ENCODE results near the gene MIDN.

DNA sequence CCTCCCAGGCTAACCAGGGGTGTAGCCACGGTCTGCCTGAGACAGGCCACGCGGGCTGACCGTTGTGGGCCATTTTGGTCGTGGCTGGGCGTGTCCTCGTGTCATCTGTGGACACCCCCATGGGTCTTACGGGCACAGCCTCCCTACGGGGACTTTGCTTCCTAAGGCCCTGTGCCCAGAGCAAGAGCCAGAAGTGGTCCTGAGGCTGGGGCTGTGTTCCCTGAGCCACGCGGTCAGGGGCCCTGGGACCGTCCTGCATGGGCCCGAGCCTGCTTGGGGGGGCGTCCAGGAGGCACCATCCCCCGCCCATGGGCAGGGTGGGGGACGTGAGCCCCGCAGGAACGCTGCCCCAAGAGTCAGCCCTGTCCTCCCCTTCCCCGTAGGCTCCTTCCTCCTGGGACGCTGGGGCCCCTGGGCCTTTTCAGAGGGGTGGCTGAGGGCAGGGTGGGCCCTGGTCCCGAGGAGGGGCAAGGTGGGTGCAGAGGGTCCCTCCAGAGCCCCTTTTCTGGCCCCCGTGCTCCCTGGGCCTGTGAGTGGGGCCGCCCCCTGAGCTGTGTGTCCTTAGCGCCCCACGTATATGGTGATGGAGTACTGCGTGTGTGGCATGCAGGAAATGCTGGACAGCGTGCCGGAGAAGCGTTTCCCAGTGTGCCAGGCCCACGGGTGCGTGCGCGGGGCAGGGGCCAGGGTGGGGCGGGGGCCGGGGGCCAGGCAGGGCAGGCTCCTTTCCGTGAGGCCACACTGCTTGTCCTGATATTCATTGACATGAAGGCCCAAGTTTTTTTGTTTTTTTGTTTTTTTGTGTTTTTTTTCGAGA is 29.4 kb upstream of the MIDN start:
- TF ChIP-seq POLR2AphosphoS5 (IDR thresholded peaks at IDR 0.05; ENCODE audit: low read depth, low read length) (no peak), POLR2A (IDR thresholded peaks at IDR 0.05; ENCODE audit: low read depth, low read length) (no peak)

Measured in GM12892 (cell line).